Adrenal gland (tissue), 12 donors: ENCODE measurements around the gene ATXN7. TPM values are rescaled to one million over a fixed set of nuclear protein-coding genes. Genes with fewer than 3 reads are reported as not detected.

Experiments
- DNase-seq, 7 donors: peaks; one replicate each; pipeline ENCODE4 v3.0.0-alpha.2; 2019 to 2020
- H3K27ac ChIP-seq, 5 donors: fragments of 200-600 bp; sonication (generic) in 4 of 5; 1 replicate in 3 of 5; 2 replicates in 2 of 5; pipeline versions ENCODE4 v1.5.1 to v1.8.0; 2016 to 2020; ENCODE audit warnings: mild to moderate bottlenecking in 1 of 5
- H3K27me3 ChIP-seq: fragments of 200-600 bp; 2 replicates; pipeline ENCODE4 v1.8.0; 2021
- H3K36me3 ChIP-seq, 2 donors: fragments of 200-600 bp; replicated peaks in 1 of 2; 1 replicate in 1 of 2; 2 replicates in 1 of 2; pipeline versions ENCODE4 v1.5.1 to v1.8.0; 2018 to 2022
- H3K4me1 ChIP-seq, 2 donors: fragments of 200-600 bp; replicated peaks in 1 of 2; 1 replicate in 1 of 2; 2 replicates in 1 of 2; pipeline versions ENCODE4 v1.5.1 to v1.8.0; 2018 to 2021
- H3K4me3 ChIP-seq, 4 donors: fragments of 200-600 bp; sonication (generic) in 3 of 4; one replicate each; pipeline ENCODE4 v1.5.1; 2016 to 2018
- H3K9me3 ChIP-seq, 3 donors: fragments of 200-600 bp; sonication (generic) in 1 of 3; replicated peaks in 1 of 3; 1 replicate in 2 of 3; 2 replicates in 1 of 3; pipeline versions ENCODE4 v1.5.1 to v1.8.0; 2016 to 2021
- CTCF ChIP-seq, 6 experiments: fragments of 450-650 bp in 4 of 6; fragments of 200-600 bp in 2 of 6; sonication (generic) in 1 of 6; IDR thresholded peaks; 1 replicate in 5 of 6; 2 replicates in 1 of 6; pipeline versions ENCODE4 v1.5.1 to v1.8.0; 2016 to 2021; ENCODE audit warnings: antibody characterized with exemption in 6 of 6, mild to moderate bottlenecking in 2 of 6, moderate library complexity in 1 of 6
- POLR2A ChIP-seq, 2 donors: fragments of 450-650 bp; IDR thresholded peaks; one replicate each; pipeline ENCODE4 v1.6.1; 2017; ENCODE audit warnings: antibody characterized with exemption in 2 of 2, mild to moderate bottlenecking in 2 of 2, moderate library complexity in 1 of 2
- WGBS, 4 donors: extraction: QIAGEN DNeasy Blood & Tissue Kit in 2 of 4; methylation state at CpG; one replicate each; pipeline versions ENCODE4 v1.1.5 to v1.1.7; 2013 to 2017; 5-methylcytosine and 5-hydroxymethylcytosine counted together
- intact Hi-C, 2 donors: fragments of 100-400 bp; cut with DNase I; formaldehyde crosslinking; loops; one replicate each; pipeline versions ENCODE4 v1.14.1 to v1.15.0; 2022 to 2023
- polyA plus RNA-seq, 3 donors: library from polyadenylated mRNA; stranded (reverse); fragments of 200-250 nt in 2 of 3; fragments of 350-450 nt in 1 of 3; fragmentation: Illumina TruSeq in 1 of 3; extraction: RNeasy Lipid Tissue Mini Kit (QIAGEN cat#74804) in 1 of 3; gene quantifications; one replicate each; pipeline ENCODE4 v1.2.3, GENCODE V29; 2013 to 2014
- total RNA-seq, 9 donors: library from RNA; depleted of rRNA in 4 of 9; stranded (reverse); fragments of >200 nt in 4 of 9; fragments of 120-200 nt in 1 of 9; fragmentation: NEBNext Ultra II Directional in 1 of 9; extraction: Animal tissue kit (Norgen Biotek cat#: 25700) in 1 of 9; gene quantifications; one replicate each; pipeline versions ENCODE4 v1.1.0 to v1.2.4, GENCODE V29; 2013 to 2023
- donor health status: healthy with polysubstance abuse.
- donor health status: Bipolar disorder and iron deficiency.
- donor health status: DM: yes; HTN: yes; CAD: no.
- donor health status: DM: no; HTN: no; CAD: no.
- donor health status: DM: no; HTN: no; CAD: no.
- donor health status: DM: yes; HTN: yes; CAD: no.

The ATXN7 gene
- total and polyA plus RNA-seq, 12 donors = 4.1 to 27.3 (median 18.0) TPM

DNA sequence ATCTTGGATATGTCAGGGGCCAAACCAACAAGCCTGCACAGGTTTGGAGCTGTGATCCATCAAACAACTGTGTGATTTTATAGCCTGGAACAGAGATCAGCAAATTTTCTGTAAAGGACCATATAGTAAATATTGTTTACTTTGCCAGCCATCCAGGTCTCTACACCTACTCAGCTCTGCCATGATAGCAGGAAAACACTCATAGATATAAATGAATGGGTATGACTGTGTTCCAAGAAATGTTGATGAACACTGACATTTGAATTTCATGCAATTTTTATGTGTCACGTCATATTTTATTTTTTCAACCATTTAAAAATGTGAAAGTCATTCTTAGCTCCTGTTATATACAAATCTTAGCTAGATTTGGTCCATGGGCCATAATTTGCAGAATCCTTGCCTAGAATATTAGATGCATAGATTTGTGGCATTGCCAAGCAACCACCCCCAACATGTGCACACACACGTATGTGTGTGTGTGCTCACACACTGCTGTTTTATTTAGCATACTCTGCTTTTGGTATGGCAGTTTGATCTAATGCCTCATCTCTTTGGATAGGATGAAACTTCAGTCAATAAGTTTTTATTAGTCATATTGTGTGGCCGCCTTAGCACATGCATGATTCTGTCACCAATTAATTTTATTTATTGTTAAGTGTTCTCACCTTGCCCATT lies 6.4 kb downstream of the ATXN7 start:
- Histone ChIP-seq H3K4me3 (no peak overlapping the region), H3K9me3 (no peaks in the 10 kb centered on the region), H3K4me1 (peaks cover 0 to 12% of the 10 kb centered on the region in 2 donors), H3K36me3 (no peaks in the 10 kb centered on the region), H3K27me3 (no peaks in the 10 kb centered on the region), H3K27ac (no peak overlapping the region)
- 82 to 96% (median 86%) methylated on average over 3 of the region's 3 CpGs for WGBS, 4 donors
- DNase-seq = no peak
- intact Hi-C loops = no loop called here
- TF ChIP-seq CTCF (IDR thresholded peaks at IDR 0.05) (no peak), POLR2A (IDR thresholded peaks at IDR 0.05) (no peak)

DNA sequence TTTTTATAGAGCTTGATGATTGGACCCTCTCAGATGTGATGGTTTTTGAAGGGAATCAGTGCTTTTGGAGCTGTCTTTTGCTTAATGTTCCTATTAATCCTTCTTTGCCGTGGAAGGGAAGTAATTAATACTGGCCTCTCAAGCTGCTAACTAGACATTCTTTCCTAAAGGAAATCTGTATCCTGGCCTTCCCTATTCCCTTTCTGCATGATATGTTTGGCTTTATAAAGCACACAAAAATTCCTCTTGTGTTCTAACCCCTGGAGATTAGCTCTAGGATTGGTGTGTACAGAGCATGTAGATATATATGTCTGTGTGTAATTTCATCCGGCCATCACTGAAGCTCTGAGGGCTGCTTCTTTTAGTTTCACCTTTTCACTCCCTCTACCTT lies 6.9 kb downstream of the ATXN7 start:
- TF ChIP-seq CTCF (IDR thresholded peaks at IDR 0.05) (no peak), POLR2A (IDR thresholded peaks at IDR 0.05) (no peak)
- H3K27ac ChIP-seq = no peak overlapping the region
- 75 to 79% (median 78%) methylated on average over 2 of the region's 2 CpGs for WGBS, 4 donors
- no peaks in the 10 kb centered on the region for H3K27me3 ChIP-seq
- H3K4me1 ChIP-seq = peaks cover 0 to 9% of the 10 kb centered on the region in 2 donors
- H3K9me3 ChIP-seq = no peaks in the 10 kb centered on the region
- no peaks in the 10 kb centered on the region for H3K36me3 ChIP-seq
- DNase-seq = no peak
- no peak overlapping the region for H3K4me3 ChIP-seq
- intact Hi-C loops = no loop called here

DNA sequence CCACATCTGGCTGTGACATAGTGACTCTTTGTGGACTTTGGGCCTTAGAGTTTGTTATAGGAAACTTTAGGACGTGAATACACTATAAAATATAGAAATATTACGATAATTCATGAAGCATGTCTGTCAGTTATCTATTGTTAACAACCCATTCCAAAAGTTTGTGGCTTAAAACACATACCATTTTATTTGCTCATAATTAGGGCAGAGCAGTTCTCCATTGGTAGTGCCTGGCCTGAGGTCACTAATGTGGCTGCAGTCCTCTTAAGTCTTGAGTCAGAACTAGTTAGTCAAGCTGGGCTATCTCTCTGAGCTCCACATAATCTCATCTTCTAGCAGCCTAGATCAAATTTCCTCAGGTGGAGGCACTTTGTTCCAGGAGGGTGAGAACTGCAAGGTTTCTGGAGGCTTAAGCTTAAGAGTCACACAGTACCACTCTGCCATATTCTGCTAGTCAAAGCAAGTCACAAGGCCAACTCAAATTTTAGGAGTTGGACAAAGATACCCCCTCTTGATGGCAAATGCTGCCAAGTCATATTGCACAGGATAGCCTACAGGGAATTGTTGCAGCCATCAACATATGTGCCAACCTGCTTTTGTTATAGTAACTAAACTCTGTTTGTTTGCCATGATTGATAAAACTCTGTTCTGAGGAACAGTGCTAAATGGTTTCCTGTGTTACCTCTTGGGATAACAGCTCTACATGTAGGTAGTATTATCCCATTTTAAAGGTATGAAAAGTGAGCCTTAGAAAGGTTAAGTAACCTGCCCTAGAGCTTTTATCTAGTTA lies 8.7 kb downstream of the ATXN7 start:
- no peaks in the 10 kb centered on the region for H3K9me3 ChIP-seq
- intact Hi-C loops = no loop called here
- no peak for TF ChIP-seq POLR2A (IDR thresholded peaks at IDR 0.05)
- no peak for TF ChIP-seq CTCF (IDR thresholded peaks at IDR 0.05)

DNA sequence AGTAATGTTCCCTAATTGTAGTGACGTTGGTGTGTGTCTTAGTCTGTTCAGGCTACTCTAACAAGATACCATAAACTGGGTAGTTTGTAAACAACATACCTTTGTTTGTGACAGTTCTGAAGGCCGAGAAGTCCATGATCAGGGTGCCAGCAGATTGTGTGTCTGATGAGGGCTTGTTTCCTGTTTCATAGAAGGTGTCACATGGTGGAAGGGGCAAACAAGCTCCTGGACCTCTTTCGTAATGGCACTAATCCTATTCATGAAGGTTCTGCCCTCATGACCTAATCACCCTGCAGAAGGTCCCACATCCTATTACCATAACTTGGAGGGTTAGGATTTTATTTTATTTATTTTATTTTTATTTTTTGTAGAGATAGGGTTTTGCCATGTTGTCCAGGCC lies 11.1 kb downstream of the ATXN7 start:
- Histone ChIP-seq H3K4me1 (peaks cover 6 to 38% of the 10 kb centered on the region in 2 donors), H3K36me3 (no peaks in the 10 kb centered on the region), H3K27ac (no peak overlapping the region), H3K9me3 (no peaks in the 10 kb centered on the region), H3K27me3 (no peaks in the 10 kb centered on the region), H3K4me3 (no peak overlapping the region)
- no peak for TF ChIP-seq CTCF (IDR thresholded peaks at IDR 0.05)
- TF ChIP-seq POLR2A (IDR thresholded peaks at IDR 0.05) = no peak
- intact Hi-C loops = no loop called here
- no peak for DNase-seq
- 75 to 93% (median 80%) methylated on average over 3 of the region's 3 CpGs for WGBS, 4 donors

More for the DNA sequence above, 8.7 kb downstream of the ATXN7 start:
- no peaks in the 10 kb centered on the region for H3K27me3 ChIP-seq
- H3K4me1 ChIP-seq = peaks cover 0 to 26% of the 10 kb centered on the region in 2 donors
- H3K27ac ChIP-seq = no peak overlapping the region
- 91 to 99% (median 96%) methylated on average over 2 of the region's 2 CpGs for WGBS, 4 donors
- no peaks in the 10 kb centered on the region for H3K36me3 ChIP-seq
- no peak overlapping the region for H3K4me3 ChIP-seq
- DNase-seq = no peak
